Retinal pigment epithelial cell (primary cell): ENCODE results near the gene ETV6.

ENCODE experiments used
- DNase-seq: peaks from one replicate; pipeline ENCODE4 v3.0.0-alpha.2; 2010; ENCODE audit warnings: low read depth
- H3K4me3 ChIP-seq: 2 replicates; pipeline ENCODE4 v1.5.1; 2011; ENCODE audit warnings: mild to moderate bottlenecking, low read length, control low read depth, moderate library complexity
- CTCF ChIP-seq: conservative IDR thresholded peaks from 2 replicates; pipeline ENCODE4 v1.5.1; 2011; ENCODE audit warnings: low read depth, low read length, control low read depth, inconsistent platforms

The ETV6 gene

GRCh38 chr12:11727133-11727664 is 77.7 kb downstream of the ETV6 start:
- DNase-seq = no peak
- H3K4me3 ChIP-seq = no peak overlapping the region
- no peak for TF ChIP-seq CTCF

GRCh38 chr12:11728154-11728755 is 78.8 kb downstream of the ETV6 start:
- no peak overlapping the region for H3K4me3 ChIP-seq
- DNase-seq = no peak
- no peak for TF ChIP-seq CTCF

GRCh38 chr12:11729008-11729407 is 79.5 kb downstream of the ETV6 start:
- H3K4me3 ChIP-seq = no peak overlapping the region
- no peak for TF ChIP-seq CTCF
- DNase-seq = no peak

- TF ChIP-seq CTCF = no peak
- H3K4me3 ChIP-seq = no peak overlapping the region
- DNase-seq = no peak
Observed at GRCh38 chr12:11729439-11730150, 80.1 kb downstream of the ETV6 start.

GRCh38 chr12:11730299-11731041 is 81.0 kb downstream of the ETV6 start:
- TF ChIP-seq CTCF = no peak
- no peak overlapping the region for H3K4me3 ChIP-seq

GRCh38 chr12:11731042-11731357 is 81.5 kb downstream of the ETV6 start:
- no peak for DNase-seq
- no peak overlapping the region for H3K4me3 ChIP-seq
- no peak for TF ChIP-seq CTCF

More at GRCh38 chr12:11730299-11731041, 81.0 kb downstream of the ETV6 start:
- DNase-seq = no peak

GRCh38 chr12:11731455-11731854 is 82.0 kb downstream of the ETV6 start:
- no peak overlapping the region for H3K4me3 ChIP-seq
- no peak for TF ChIP-seq CTCF
- DNase-seq = no peak
